ENCODE data around the gene ADCY4.
"Not testable (repeated sequence)": the region's sequence is repeated elsewhere in the genome, so short reads cannot be mapped to it uniquely, and the experiment has no call there.

The ADCY4 gene

GRCh38 chr14:24334431-24335291 is at the start of gene ADCY4:
Gene ADCY4 (minus strand): TSS chr14:24335071. CDS start chr14:24334652, 419 bp downstream.
- FAIRE-seq (no peak), DNase-seq (ENCODE audit: extremely low spot score, insufficient read length, low read depth) (no peak)

- no peak for DNase-seq (ENCODE audit: extremely low spot score, insufficient read length, low read depth)
Measured at GRCh38 chr14:24384169-24384568, 49.3 kb upstream of the ADCY4 start.

GRCh38 chr14:24382064-24382371 is 47.1 kb upstream of the ADCY4 start:
- DNase-seq (ENCODE audit: extremely low spot score, insufficient read length, low read depth) (no peak), FAIRE-seq (no peak)

More at GRCh38 chr14:24384169-24384568, 49.3 kb upstream of the ADCY4 start:
- no peak for FAIRE-seq

- FAIRE-seq, result no peak
Measured at GRCh38 chr14:24381363-24382063, 46.6 kb upstream of the ADCY4 start.

GRCh38 chr14:24379907-24380730 is 45.2 kb upstream of the ADCY4 start:
- DNase-seq (ENCODE audit: extremely low spot score, insufficient read length, low read depth) (no peak), FAIRE-seq (no peak)

More at GRCh38 chr14:24381363-24382063, 46.6 kb upstream of the ADCY4 start:
- DNase-seq (ENCODE audit: extremely low spot score, insufficient read length, low read depth), result no peak

GRCh38 chr14:24378981-24379906 is 44.4 kb upstream of the ADCY4 start:
- FAIRE-seq (no peak), DNase-seq (ENCODE audit: extremely low spot score, insufficient read length, low read depth) (no peak)

- FAIRE-seq (no peak), DNase-seq (ENCODE audit: extremely low spot score, insufficient read length, low read depth) (no peak)
Measured at GRCh38 chr14:24378327-24378726, 43.5 kb upstream of the ADCY4 start.

GRCh38 chr14:24377657-24378056 is 42.8 kb upstream of the ADCY4 start:
- FAIRE-seq, result no peak
- no peak for DNase-seq (ENCODE audit: extremely low spot score, insufficient read length, low read depth)

GRCh38 chr14:24377126-24377525 is 42.3 kb upstream of the ADCY4 start:
- no peak for DNase-seq (ENCODE audit: extremely low spot score, insufficient read length, low read depth)
- no peak for FAIRE-seq

- FAIRE-seq, result no peak
Measured at GRCh38 chr14:24376448-24377070, 41.7 kb upstream of the ADCY4 start.

GRCh38 chr14:24372701-24373416 is 38.0 kb upstream of the ADCY4 start:
- DNase-seq (ENCODE audit: extremely low spot score, insufficient read length, low read depth), result no peak
- FAIRE-seq, result no peak

More at GRCh38 chr14:24376448-24377070, 41.7 kb upstream of the ADCY4 start:
- DNase-seq (ENCODE audit: extremely low spot score, insufficient read length, low read depth), result no peak

- not testable (repeated sequence) for FAIRE-seq; DNase-seq (ENCODE audit: extremely low spot score, insufficient read length, low read depth)
Measured at GRCh38 chr14:24371605-24372004, 36.7 kb upstream of the ADCY4 start.

GRCh38 chr14:24370748-24371147 is 35.9 kb upstream of the ADCY4 start:
- FAIRE-seq, result no peak
- DNase-seq (ENCODE audit: extremely low spot score, insufficient read length, low read depth), result no peak

GRCh38 chr14:24369907-24370687 is 35.2 kb upstream of the ADCY4 start:
- FAIRE-seq (no peak), DNase-seq (ENCODE audit: extremely low spot score, insufficient read length, low read depth) (no peak)

GRCh38 chr14:24369463-24369862 is 34.6 kb upstream of the ADCY4 start:
- no peak for DNase-seq (ENCODE audit: extremely low spot score, insufficient read length, low read depth)

GRCh38 chr14:24368562-24369252 is 33.8 kb upstream of the ADCY4 start:
- DNase-seq (ENCODE audit: extremely low spot score, insufficient read length, low read depth) (no peak), FAIRE-seq (no peak)

More at GRCh38 chr14:24369463-24369862, 34.6 kb upstream of the ADCY4 start:
- FAIRE-seq, result no peak

GRCh38 chr14:24368212-24368561 is 33.3 kb upstream of the ADCY4 start:
- FAIRE-seq (no peak), DNase-seq (ENCODE audit: extremely low spot score, insufficient read length, low read depth) (no peak)
